Panc1 (cell line): ENCODE data around the gene GRK2. TPM values are rescaled to one million over a fixed set of nuclear protein-coding genes. Genes with fewer than 3 reads are reported as not detected.

Experiments used
- ATAC-seq: fragments of 200-7000 bp; cut with Tn5 transposase; 2 replicates; pipeline ENCODE4 v1.9.1; 2020; ENCODE audit warnings: mild to moderate bottlenecking, moderate library complexity
- BruUV-seq: library from RNA; stranded (reverse); fragments of 400-500 nt; replicated peaks from 2 replicates; lab custom pipeline; 2021; lab: Mats Ljungman, UMichigan
- CTCF ChIA-PET: fragments of 300-600 bp; sonication (Branson Sonifier 250); formaldehyde crosslinking; loops from one replicate; lab custom pipeline; 2022; ENCODE audit warnings: antibody characterized with exemption; lab: Charles Lee
- POLR2A ChIA-PET: fragments of 300-600 bp; sonication (Branson Sonifier 250); formaldehyde crosslinking; loops from one replicate; lab custom pipeline; 2022; ENCODE audit warnings: antibody characterized with exemption; lab: Charles Lee
- DNase-seq: peaks from one replicate; pipeline ENCODE4 v3.0.0-alpha.2; 2010; ENCODE audit warnings: low read depth, low spot score
- H3K27ac ChIP-seq: 2 replicates; pipeline ENCODE4 v1.5.1; 2011; ENCODE audit warnings: mild to moderate bottlenecking, low read length, inconsistent platforms
- H3K27me3 ChIP-seq: fragments of 200-500 bp; sonication (Bioruptor generic); 2 replicates; pipeline ENCODE4 v1.6.0; 2014; ENCODE audit warnings: low read length, inconsistent platforms; ENCODE audit not compliant: control insufficient read depth, insufficient read depth
- H3K36me3 ChIP-seq: fragments of 200-500 bp; sonication (Bioruptor generic); 2 replicates; pipeline ENCODE4 v1.5.1; 2014; ENCODE audit warnings: inconsistent platforms, mild to moderate bottlenecking, low read length, moderate library complexity; ENCODE audit not compliant: control insufficient read depth, insufficient read depth
- H3K4me1 ChIP-seq: 2 replicates; pipeline ENCODE4 v1.5.1; 2011; ENCODE audit warnings: inconsistent platforms, mild to moderate bottlenecking, low read length, moderate library complexity; ENCODE audit not compliant: control insufficient read depth, insufficient read depth
- H3K4me3 ChIP-seq, 2 experiments: 2 replicates each; pipeline ENCODE4 v1.5.1; 2011 to 2012; ENCODE audit warnings: low read depth in 2 of 2, low read length in 2 of 2, mild to moderate bottlenecking in 2 of 2, inconsistent platforms in 1 of 2, moderate library complexity in 1 of 2
- H3K9me3 ChIP-seq: fragments of 200-500 bp; sonication (Bioruptor generic); 2 replicates; pipeline ENCODE4 v1.5.1; 2014; ENCODE audit warnings: low read depth, mild to moderate bottlenecking, inconsistent platforms, low read length, moderate library complexity; ENCODE audit not compliant: control insufficient read depth, insufficient read depth
- CTCF ChIP-seq: fragments of 450-650 bp; IDR thresholded peaks from 2 replicates; pipeline ENCODE4 v1.5.1; 2017; ENCODE audit warnings: mild to moderate bottlenecking
- POLR2AphosphoS5 ChIP-seq: IDR thresholded peaks from 2 replicates; pipeline ENCODE4 v1.6.1; 2012; ENCODE audit warnings: mild to moderate bottlenecking, low read depth, low read length, moderate library complexity
- REST ChIP-seq, 2 experiments: IDR thresholded peaks; 2 replicates each; pipeline ENCODE4 v1.6.1; 2011 to 2012; ENCODE audit warnings: low read depth in 2 of 2, control low read depth in 1 of 2, low read length in 1 of 2, mild to moderate bottlenecking in 1 of 2, moderate library complexity in 1 of 2; ENCODE audit not compliant: insufficient read depth in 1 of 2
- SIN3A ChIP-seq: IDR thresholded peaks from 2 replicates; pipeline ENCODE4 v1.6.1; 2012; ENCODE audit warnings: low read depth, mild to moderate bottlenecking, low read length, moderate library complexity, borderline replicate concordance; ENCODE audit not compliant: insufficient read depth
- TCF7L2 ChIP-seq: IDR thresholded peaks from 2 replicates; pipeline ENCODE4 v1.6.1; 2011; ENCODE audit warnings: mild to moderate bottlenecking, low read depth, low read length, inconsistent platforms
- in situ Hi-C: cut with HindIII; loops from 2 replicates; pipeline ENCODE4 v1.10.0; 2016; ENCODE audit warnings: low sequenced_read_pairs, low pct_unique_long_range_greater_than_20kb
- intact Hi-C: fragments of 100-400 bp; cut with micrococcal nuclease; formaldehyde crosslinking; loops from one replicate; pipeline ENCODE4 v1.10.0; 2022; ENCODE audit not compliant: unreplicated experiment
- total RNA-seq: library from RNA; stranded (reverse); gene quantifications from one replicate; pipeline ENCODE4 v1.2.1, GENCODE V29; 2021; ENCODE audit not compliant: unreplicated experiment

GRK2 gene
- total RNA-seq, 1 experiment from 2014 or later: 103 TPM

DNA sequence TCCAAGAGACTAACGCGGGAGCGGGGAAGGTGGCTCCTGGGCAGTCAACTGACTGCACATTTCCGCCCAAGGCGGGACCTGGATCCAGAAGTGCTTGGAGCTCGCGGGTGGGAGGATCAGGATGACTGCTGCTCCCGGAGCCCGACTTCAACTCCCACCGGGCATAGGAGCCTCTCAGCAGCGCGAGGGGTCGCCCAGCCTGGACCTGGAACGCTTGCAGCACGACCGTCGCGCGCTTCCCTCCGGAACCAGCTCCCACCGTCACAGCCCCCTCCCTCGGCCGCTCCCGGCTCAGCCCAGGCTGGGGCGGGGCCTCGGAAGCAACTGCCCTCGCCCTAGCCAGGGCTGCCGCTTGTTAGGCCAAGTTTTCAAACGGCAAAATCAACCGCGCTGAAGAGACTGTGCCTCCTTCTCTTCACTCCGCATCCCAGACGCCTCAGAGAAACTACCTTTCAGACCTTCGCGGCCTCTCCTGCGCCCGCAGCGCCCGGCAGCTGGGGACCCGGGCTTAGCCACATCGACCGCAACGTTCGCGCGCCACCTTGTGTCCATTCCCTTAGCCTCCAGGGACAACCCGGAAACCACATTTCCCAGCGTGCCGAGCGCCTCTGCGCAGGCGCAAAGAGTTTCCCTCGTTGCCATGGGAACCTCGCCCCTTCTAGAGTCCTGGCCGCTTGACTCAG, 51.1 kb downstream of the GRK2 start:
- TSS peak; percentile 98 for BruUV-seq
- DNase-seq: peak; percentile 93
- in situ Hi-C loops: no loop called here

More for the DNA sequence above, 51.1 kb downstream of the GRK2 start:
- ChIA-PET POLR2A (interaction anchor here (0.6 to 1.6 kb wide), 3 partner anchors 78 to 108 kb away, joined by 3 to 4 read pairs (median 4); no protein-coding TSS in a partner anchor), CTCF (interaction anchor here (0.5 to 2.0 kb wide), 12 partner anchors 9 to 263 kb away, joined by 3 to 21 read pairs (median 6); partner anchors contain the start of genes ANKRD13D, GRK2 and SSH3)
- H3K4me3 ChIP-seq: peak overlapping the region; percentile 82 to 85
- peak overlapping the region; percentile 97 for H3K27ac ChIP-seq
- no peaks in the 10 kb centered on the region for H3K27me3 ChIP-seq
- TF ChIP-seq SIN3A (peak; percentile 89; the same call in 1 of the 2 replicates), REST (IDR thresholded peaks at IDR 0.05; ENCODE audit: insufficient read depth in 1 of 2, low read depth in 2 of 2, low read length in 1 of 2) (no peak; a peak in 1 of 4 replicates), CTCF (peak; percentile 99), TCF7L2 (0 out of 2 replicates have a peak, but pooled peaks have one; percentile 27), POLR2AphosphoS5 (peak; percentile 95)
- peak; percentile 95 for ATAC-seq
- H3K4me1 ChIP-seq: peaks cover 6% of the 10 kb centered on the region; the same call in 1 of the 2 replicates
- no peaks in the 10 kb centered on the region for H3K36me3 ChIP-seq
- intact Hi-C loops: loop anchor here (2.0 to 10.0 kb wide), 2 partner anchors 53 to 223 kb away; no protein-coding TSS in a partner anchor
- H3K9me3 ChIP-seq: no peaks in the 10 kb centered on the region
